Nephron progenitor cell (in vitro differentiated cells): Measurements from ENCODE around the gene VPS35L.

Experiments
- DNase-seq: peaks from one replicate; pipeline ENCODE4 v3.0.0; 2021
- H3K27ac Mint-ChIP-seq: 2 replicates; pipeline ENCODE4 v1.8.0; 2021; ENCODE audit warnings: mild to moderate bottlenecking, moderate library complexity, mixed read lengths
- H3K27me3 Mint-ChIP-seq: 2 replicates; pipeline ENCODE4 v1.8.0; 2021; ENCODE audit warnings: mild to moderate bottlenecking, low read depth, mixed read lengths; ENCODE audit not compliant: poor library complexity
- H3K36me3 Mint-ChIP-seq: 2 replicates; pipeline ENCODE4 v1.8.0; 2021; ENCODE audit warnings: low read depth, mixed read lengths
- H3K4me1 Mint-ChIP-seq: 2 replicates; pipeline ENCODE4 v1.8.0; 2021; ENCODE audit warnings: mixed read lengths
- H3K4me3 Mint-ChIP-seq: 2 replicates; pipeline ENCODE4 v1.8.0; 2021; ENCODE audit warnings: mild to moderate bottlenecking, moderate library complexity, mixed read lengths
- H3K9me3 Mint-ChIP-seq: 2 replicates; pipeline ENCODE4 v1.8.0; 2021; ENCODE audit warnings: mild to moderate bottlenecking, moderate library complexity, mixed read lengths
- TF ChIP-seq, protein P1 (sequence below): fragments of 200-600 bp; sonication (generic); IDR thresholded peaks from 2 replicates; pipeline ENCODE4 v1.5.0; 2021; ENCODE audit warnings: antibody characterized with exemption

The VPS35L gene, protein sequence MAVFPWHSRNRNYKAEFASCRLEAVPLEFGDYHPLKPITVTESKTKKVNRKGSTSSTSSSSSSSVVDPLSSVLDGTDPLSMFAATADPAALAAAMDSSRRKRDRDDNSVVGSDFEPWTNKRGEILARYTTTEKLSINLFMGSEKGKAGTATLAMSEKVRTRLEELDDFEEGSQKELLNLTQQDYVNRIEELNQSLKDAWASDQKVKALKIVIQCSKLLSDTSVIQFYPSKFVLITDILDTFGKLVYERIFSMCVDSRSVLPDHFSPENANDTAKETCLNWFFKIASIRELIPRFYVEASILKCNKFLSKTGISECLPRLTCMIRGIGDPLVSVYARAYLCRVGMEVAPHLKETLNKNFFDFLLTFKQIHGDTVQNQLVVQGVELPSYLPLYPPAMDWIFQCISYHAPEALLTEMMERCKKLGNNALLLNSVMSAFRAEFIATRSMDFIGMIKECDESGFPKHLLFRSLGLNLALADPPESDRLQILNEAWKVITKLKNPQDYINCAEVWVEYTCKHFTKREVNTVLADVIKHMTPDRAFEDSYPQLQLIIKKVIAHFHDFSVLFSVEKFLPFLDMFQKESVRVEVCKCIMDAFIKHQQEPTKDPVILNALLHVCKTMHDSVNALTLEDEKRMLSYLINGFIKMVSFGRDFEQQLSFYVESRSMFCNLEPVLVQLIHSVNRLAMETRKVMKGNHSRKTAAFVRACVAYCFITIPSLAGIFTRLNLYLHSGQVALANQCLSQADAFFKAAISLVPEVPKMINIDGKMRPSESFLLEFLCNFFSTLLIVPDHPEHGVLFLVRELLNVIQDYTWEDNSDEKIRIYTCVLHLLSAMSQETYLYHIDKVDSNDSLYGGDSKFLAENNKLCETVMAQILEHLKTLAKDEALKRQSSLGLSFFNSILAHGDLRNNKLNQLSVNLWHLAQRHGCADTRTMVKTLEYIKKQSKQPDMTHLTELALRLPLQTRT

DNA sequence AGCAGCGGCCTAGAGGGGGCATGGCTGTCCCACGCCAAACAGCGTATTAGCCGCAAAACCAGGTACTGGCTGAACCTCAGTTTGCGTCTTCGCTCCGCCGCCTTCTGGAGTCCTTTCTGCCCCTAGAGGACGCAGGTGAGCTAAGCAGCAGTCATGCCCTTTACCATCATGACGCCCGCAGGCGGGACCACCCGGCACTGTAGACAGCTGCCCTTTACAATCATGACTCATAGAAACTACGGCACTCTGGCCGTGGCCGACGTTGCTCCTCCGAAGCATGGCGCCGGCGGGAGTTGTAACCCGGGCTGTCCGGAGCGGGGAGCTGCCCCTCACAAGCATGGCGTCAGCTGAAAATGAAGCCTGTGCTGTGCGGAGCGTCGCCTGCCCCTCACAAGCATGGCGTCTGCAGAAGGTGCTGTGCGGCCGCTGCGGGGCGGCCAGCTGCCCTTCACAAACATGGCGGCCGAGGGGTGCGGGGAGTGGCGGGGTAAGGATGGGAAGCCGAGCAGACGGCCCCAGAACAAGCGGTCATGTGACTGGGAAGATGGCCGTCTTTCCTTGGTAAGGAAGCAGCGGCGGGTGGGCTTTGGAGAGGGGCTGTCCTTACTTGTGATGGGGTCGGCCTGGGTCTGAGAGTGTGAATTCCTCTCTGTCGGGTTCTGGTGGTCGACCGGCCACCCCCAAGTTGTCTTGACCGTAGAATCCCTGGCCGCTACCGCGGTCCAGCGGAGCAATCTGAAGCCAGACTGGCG is at the start of gene VPS35L:
VPS35L (plus strand) TSS at position 518 of the 752 bp plus-strand sequence; CDS start at position 545, 27 bp downstream.
- H3K4me1 Mint-ChIP-seq: peaks cover 9% of the 10 kb centered on the region
- TF ChIP-seq, protein P1, sequence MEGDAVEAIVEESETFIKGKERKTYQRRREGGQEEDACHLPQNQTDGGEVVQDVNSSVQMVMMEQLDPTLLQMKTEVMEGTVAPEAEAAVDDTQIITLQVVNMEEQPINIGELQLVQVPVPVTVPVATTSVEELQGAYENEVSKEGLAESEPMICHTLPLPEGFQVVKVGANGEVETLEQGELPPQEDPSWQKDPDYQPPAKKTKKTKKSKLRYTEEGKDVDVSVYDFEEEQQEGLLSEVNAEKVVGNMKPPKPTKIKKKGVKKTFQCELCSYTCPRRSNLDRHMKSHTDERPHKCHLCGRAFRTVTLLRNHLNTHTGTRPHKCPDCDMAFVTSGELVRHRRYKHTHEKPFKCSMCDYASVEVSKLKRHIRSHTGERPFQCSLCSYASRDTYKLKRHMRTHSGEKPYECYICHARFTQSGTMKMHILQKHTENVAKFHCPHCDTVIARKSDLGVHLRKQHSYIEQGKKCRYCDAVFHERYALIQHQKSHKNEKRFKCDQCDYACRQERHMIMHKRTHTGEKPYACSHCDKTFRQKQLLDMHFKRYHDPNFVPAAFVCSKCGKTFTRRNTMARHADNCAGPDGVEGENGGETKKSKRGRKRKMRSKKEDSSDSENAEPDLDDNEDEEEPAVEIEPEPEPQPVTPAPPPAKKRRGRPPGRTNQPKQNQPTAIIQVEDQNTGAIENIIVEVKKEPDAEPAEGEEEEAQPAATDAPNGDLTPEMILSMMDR: peak; percentile 60
- H3K27me3 Mint-ChIP-seq: peaks cover 4% of the 10 kb centered on the region
- H3K36me3 Mint-ChIP-seq: peaks cover 9% of the 10 kb centered on the region
- H3K4me3 Mint-ChIP-seq: peak within 1 kb of the TSS; percentile 96
- peak; percentile 98 for DNase-seq
- H3K27ac Mint-ChIP-seq: peak within 1 kb of the TSS; percentile 97
- H3K9me3 Mint-ChIP-seq: no peaks in the 10 kb centered on the region

DNA sequence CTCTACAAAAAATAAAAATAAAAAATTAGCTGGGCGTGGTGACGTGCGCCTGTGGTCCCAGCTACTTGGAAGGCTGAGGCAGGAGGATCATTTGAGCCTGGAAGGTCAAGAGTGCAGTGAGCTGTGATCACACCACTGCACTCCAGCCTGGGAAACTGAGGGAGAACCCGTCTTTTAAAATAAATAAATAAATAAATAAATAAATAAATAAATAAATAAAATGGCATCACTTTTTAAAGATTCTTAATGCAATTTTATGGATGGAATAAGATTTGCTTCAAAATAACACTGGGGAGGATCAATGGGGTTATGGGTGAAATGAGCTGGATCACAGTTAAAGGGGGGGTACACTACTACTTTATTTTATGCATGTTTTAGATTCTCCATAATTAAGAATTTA is 48.5 kb upstream of the VPS35L start:
- TF ChIP-seq, protein P1: no peak
- no peaks in the 10 kb centered on the region for H3K4me1 Mint-ChIP-seq
- H3K9me3 Mint-ChIP-seq: no peaks in the 10 kb centered on the region
- no peaks in the 10 kb centered on the region for H3K27me3 Mint-ChIP-seq
- peaks cover 68% of the 10 kb centered on the region for H3K36me3 Mint-ChIP-seq
- no peak overlapping the region for H3K4me3 Mint-ChIP-seq
- no peak overlapping the region for H3K27ac Mint-ChIP-seq
- no peak for DNase-seq

DNA sequence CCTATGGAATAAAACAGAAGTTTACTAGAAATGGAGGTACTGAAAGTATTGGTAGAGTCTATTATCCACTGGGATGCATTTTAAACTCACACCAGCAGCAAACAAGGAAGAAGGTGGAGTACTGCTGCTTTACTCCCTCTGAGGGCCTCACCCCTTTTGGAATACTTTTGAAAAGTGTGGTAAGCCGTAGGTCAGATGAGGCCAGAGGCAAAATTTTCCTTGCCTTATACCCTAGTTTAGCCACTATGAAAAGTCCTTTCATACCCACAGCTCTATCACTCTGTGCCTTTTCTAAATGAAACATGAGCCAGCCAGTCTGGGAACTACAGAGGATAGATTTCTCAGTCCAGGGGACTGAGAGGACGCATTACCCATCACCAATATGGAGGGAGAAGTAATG is 47.6 kb upstream of the VPS35L start:
- peaks cover 70% of the 10 kb centered on the region for H3K36me3 Mint-ChIP-seq
- no peaks in the 10 kb centered on the region for H3K4me1 Mint-ChIP-seq
- no peak for DNase-seq
- TF ChIP-seq, protein P1: no peak
- no peak overlapping the region for H3K4me3 Mint-ChIP-seq
- peaks cover 7% of the 10 kb centered on the region for H3K9me3 Mint-ChIP-seq
- H3K27me3 Mint-ChIP-seq: no peaks in the 10 kb centered on the region
- H3K27ac Mint-ChIP-seq: peak overlapping the region; percentile 42

DNA sequence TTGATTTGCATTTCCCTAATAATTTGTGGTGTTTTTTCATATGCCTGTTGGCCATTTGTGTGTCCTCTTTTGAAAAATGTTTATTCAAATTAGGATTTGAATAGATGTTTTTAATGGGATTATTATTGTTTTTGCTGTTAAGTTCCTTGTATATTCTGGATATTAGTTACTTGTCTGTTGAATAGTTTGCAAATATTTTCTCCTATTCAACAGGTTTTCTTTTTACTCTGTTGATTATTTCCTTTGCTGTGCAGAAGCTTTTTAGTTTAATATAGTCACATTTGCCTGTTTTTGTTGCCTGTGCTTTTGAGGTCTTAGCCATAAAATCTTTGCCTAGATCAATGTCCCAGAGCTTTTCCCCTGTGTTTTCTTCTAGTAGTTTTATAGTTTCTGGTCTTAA is 43.2 kb upstream of the VPS35L start:
- Mint-ChIP-seq H3K4me1 (peaks cover under 1% of the 10 kb centered on the region), H3K36me3 (peaks cover 71% of the 10 kb centered on the region), H3K9me3 (peaks cover 16% of the 10 kb centered on the region), H3K27me3 (no peaks in the 10 kb centered on the region), H3K4me3 (no peak overlapping the region), H3K27ac (no peak overlapping the region)
- no peak for DNase-seq
- TF ChIP-seq, protein P1: no peak

DNA sequence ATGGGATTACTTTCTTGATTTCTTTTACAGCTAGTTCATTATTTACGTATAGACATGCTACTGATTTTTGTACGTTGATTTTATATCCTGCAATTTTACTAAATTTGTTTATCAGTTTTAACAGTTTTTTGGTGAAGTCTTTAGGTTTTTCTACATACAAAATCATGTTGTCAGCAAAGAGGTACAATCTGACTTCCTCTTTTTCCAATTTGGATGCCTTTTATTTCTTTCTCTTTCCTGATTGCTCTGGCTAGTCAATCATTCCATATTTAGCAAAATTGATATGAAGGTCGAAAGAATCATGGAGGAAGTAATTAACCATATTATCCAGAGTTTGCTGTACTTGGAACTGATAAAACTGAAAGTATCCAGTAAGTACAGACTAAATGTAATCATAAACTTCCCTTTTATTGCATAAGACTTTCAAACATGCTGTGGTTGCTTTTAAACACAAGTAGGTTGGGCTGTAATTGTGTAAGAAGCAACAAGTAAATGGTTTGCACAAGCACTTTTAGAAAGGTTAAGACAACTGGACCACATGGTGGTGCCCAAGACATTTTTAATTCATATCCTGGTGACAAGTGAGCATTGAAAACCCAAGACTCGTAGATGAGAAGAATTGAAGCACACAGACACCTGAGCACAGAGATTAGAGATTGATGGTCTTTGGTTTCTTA is 42.0 kb upstream of the VPS35L start:
- Mint-ChIP-seq H3K27me3 (no peaks in the 10 kb centered on the region), H3K4me1 (peaks cover 9% of the 10 kb centered on the region), H3K36me3 (peaks cover 65% of the 10 kb centered on the region), H3K9me3 (peaks cover 16% of the 10 kb centered on the region), H3K27ac (no peak overlapping the region), H3K4me3 (no peak overlapping the region)
- DNase-seq: no peak
- TF ChIP-seq, protein P1: no peak
